SIG-M5 treated with dmso at 0.1 percent for 504 hours (cell line): ENCODE measurements around the gene CEACAM19.
"Not testable (repeated sequence)": the region's sequence is repeated elsewhere in the genome, so short reads cannot be mapped to it uniquely, and the experiment has no call there.

Source experiments
- DNase-seq: peaks from one replicate; lab custom pipeline; 2025; ENCODE audit not compliant: unreplicated experiment; lab: John Stamatoyannopoulos, UW

The CEACAM19 gene

GRCh38 chr19:44673510-44673909, 2.2 kb downstream of the CEACAM19 start:
- DNase-seq = no peak

- DNase-seq = no peak
Measured at GRCh38 chr19:44675521-44675920, 4.2 kb downstream of the CEACAM19 start.

GRCh38 chr19:44677019-44677811, 5.9 kb downstream of the CEACAM19 start:
- no peak for DNase-seq

- no peak for DNase-seq
Measured at GRCh38 chr19:44680536-44680935, 9.3 kb downstream of the CEACAM19 start.

- no peak for DNase-seq
Measured at GRCh38 chr19:44681992-44682790, 10.9 kb downstream of the CEACAM19 start.

GRCh38 chr19:44682807-44683206, 11.5 kb downstream of the CEACAM19 start:
- DNase-seq = no peak

GRCh38 chr19:44683434-44684210, 12.3 kb downstream of the CEACAM19 start:
- DNase-seq = no peak

- DNase-seq = not testable (repeated sequence)
Measured at GRCh38 chr19:44684396-44684795, 13.1 kb downstream of the CEACAM19 start.

GRCh38 chr19:44684892-44685863, 13.9 kb downstream of the CEACAM19 start:
- no peak for DNase-seq

- DNase-seq = no peak
Measured at GRCh38 chr19:44685877-44686276, 14.6 kb downstream of the CEACAM19 start.

- no peak for DNase-seq
Measured at GRCh38 chr19:44686896-44687295, 15.6 kb downstream of the CEACAM19 start.

- peak; percentile 23 for DNase-seq
Measured at GRCh38 chr19:44687888-44688287, 16.6 kb downstream of the CEACAM19 start.

GRCh38 chr19:44689290-44690130, 18.2 kb downstream of the CEACAM19 start:
- DNase-seq = peak; percentile 27

- no peak for DNase-seq
Measured at GRCh38 chr19:44690131-44690440, 18.8 kb downstream of the CEACAM19 start.

GRCh38 chr19:44692379-44692721, 21.1 kb downstream of the CEACAM19 start:
- DNase-seq = no peak

GRCh38 chr19:44694184-44694579, 22.9 kb downstream of the CEACAM19 start:
- no peak for DNase-seq

- DNase-seq = no peak
Measured at GRCh38 chr19:44696939-44697669, 25.8 kb downstream of the CEACAM19 start.

GRCh38 chr19:44697670-44698034, 26.4 kb downstream of the CEACAM19 start:
- DNase-seq = no peak
